Skeletal muscle satellite cell (primary cell): ENCODE measurements around the gene SYPL2.

Experiments used
- H3K27me3 ChIP-seq: 2 replicates; pipeline ENCODE4 v1.7.0; 2013; ENCODE audit warnings: low read length; ENCODE audit not compliant: control insufficient read depth, insufficient read depth
- H3K36me3 ChIP-seq: 2 replicates; pipeline ENCODE4 v1.7.0; 2013; ENCODE audit warnings: mild to moderate bottlenecking, control low read depth, low read length; ENCODE audit not compliant: insufficient read depth
- H3K4me1 ChIP-seq: 2 replicates; pipeline ENCODE4 v1.7.0; 2013; ENCODE audit warnings: low read length; ENCODE audit not compliant: control insufficient read depth, insufficient read depth
- H3K4me2 ChIP-seq: 2 replicates; pipeline ENCODE4 v1.7.0; 2013; ENCODE audit warnings: mild to moderate bottlenecking, low read length
- H3K4me3 ChIP-seq: 2 replicates; pipeline ENCODE4 v1.7.0; 2013; ENCODE audit warnings: low read length
- H3K9ac ChIP-seq: 2 replicates; pipeline ENCODE4 v1.7.0; 2013; ENCODE audit warnings: mild to moderate bottlenecking, low read depth, low read length, moderate library complexity
- H3K9me3 ChIP-seq: replicated peaks from 2 replicates; pipeline ENCODE4 v1.7.0; 2013; ENCODE audit warnings: mild to moderate bottlenecking, control low read depth, low read length

Gene SYPL2

DNA sequence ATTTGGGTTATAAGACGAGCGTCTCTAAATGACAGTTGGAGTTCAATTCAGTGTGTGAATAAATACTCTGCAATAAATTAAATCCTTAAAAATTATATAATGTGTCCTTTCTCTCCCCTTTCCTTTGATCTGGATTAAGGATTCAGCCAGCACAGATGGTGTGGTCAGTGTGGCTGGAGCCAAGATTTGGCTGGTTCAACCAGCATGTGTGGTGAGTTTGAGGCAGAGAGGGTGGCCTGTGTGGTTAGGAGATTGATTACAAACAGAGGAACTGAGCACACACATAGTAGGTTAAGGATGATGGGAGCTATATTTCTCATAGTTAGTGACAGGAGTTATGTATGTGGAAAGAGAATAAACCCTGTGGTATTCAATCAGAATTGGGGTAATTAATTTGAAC, 57.4 kb downstream of the SYPL2 start:
- Histone ChIP-seq H3K4me3 (no peak overlapping the region), H3K9me3 (no peaks in the 10 kb centered on the region), H3K4me2 (no peak overlapping the region), H3K27me3 (peaks cover 49% of the 10 kb centered on the region), H3K9ac (no peak overlapping the region), H3K4me1 (no peaks in the 10 kb centered on the region), H3K36me3 (no peaks in the 10 kb centered on the region)

DNA sequence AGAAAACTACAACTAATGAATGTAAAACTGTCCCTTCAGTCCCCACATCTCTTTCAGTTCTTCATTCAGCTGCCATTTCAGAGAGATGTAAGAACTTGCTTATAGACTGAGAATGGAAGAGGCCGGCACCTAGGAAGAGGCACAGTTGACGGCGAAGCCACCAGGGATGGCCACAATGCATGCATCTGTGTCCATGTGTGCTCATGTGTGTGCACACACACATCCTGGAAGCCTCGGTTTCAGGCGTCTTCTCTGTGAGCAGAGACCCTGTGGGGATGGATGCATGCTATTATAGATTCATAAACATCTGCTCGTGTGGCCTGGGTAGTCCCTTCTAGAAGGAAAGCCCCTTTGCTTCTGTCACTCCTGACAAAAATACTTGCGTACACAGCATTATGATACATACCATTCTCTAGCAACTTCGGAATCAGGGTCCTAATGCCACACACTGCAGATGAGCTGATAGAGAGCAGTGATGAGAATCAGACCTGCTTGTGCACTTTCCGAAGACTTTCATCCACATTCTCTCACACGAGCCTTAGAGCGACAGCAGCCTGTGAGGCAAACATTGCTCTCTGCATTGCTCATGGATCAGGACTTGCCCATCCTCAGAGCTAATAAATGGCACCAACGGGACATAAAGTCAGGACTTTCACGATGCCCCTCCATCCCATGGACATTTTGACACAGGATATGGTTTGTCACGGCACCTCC, 60.9 kb downstream of the SYPL2 start:
- H3K36me3 ChIP-seq, result no peaks in the 10 kb centered on the region
- peaks cover 27% of the 10 kb centered on the region for H3K27me3 ChIP-seq
- H3K9ac ChIP-seq, result no peak overlapping the region
- H3K4me1 ChIP-seq, result peaks cover 19% of the 10 kb centered on the region
- H3K4me2 ChIP-seq, result no peak overlapping the region
- no peak overlapping the region for H3K4me3 ChIP-seq
- no peaks in the 10 kb centered on the region for H3K9me3 ChIP-seq

DNA sequence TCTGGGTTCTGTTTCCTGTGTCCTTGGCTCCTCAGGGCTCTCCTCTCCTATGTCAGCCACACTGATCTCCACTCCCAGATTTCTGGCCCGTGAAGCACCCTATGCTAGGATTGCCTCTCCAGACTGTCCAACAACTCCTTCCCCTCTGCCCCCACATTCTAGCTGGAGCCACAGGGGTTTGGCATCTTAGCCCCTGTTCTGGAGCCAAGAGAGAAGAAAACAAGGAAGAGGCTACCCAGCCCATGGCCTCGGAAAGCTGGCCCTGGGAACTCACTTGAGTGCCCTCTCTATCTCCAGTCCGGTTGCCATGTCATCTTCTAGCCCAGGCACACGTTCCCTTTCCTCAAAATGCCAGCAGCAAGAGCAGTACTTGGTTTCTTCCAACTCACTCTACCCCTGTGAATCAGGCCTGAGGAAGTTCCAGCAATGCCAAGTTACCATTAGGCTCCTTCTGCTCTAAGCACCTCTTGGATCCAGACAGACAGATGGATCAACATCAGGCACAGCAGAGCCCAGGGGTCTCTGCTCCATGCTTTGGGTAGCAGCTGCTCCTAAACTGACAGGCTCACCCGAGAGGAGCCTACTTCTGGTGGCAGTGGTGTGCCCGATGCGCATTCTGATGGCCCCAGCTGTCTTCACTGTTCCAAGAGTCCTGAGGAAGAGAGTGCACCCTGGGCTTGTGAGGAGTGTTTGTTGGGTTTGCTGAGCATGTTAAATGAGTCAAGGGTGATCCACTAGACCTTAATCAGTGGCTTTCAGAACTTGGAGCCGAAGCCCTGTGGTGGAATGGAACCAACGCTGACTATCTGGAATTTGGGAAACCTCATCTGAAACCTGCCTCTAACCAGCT, 61.7 kb downstream of the SYPL2 start:
- Histone ChIP-seq H3K9ac (no peak overlapping the region), H3K27me3 (peaks cover 19% of the 10 kb centered on the region), H3K4me1 (peaks cover 25% of the 10 kb centered on the region), H3K4me2 (no peak overlapping the region), H3K4me3 (no peak overlapping the region), H3K9me3 (no peaks in the 10 kb centered on the region), H3K36me3 (no peaks in the 10 kb centered on the region)

DNA sequence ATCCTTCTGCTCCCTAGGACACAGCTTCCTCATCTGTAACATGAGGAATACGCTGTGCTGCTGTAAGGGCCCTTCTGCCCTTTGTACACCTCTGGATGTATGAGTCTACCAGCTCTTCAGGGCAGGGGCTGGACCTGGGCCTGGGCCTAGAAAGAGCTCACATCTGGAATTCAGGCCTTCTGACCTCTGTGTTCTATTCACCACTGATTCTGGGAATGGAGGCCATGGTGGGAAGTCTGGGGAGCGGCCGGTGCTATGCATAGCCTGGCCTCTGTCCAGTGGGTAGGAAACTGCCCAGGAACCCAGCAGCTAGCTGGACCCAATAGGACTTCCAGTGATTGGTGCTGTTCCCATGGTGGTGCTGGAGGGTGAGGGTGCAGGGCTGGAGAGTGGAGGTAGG, 62.4 kb downstream of the SYPL2 start:
- H3K4me2 ChIP-seq, result no peak overlapping the region

DNA sequence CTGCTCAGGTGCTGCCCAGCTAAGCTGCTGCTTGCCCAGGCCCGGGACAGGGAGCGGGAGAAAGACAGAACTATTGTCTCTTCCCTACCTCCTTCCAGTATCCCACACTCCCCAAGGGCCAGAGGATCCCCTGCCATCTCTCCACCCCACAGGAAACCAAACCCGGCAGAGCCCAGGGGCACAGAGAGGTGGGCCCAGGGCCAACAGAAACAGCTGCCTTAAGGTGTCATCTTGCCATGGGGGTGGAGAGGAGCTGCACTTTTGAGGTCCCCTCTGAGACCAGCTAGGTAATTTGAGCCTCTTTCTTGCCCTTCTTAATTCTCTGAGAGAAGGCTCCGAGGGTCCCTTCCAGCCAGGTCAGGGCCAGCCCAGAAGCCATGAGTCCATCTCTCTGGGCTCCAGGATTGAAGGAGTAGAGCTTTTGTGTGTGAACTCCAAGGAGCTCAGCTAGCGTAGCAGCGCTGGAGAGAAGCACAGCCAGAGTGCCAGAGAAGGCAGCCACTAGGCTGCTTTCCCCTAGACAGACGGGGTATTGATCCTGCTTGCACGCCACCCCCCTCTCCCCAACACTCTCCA, 63.6 kb downstream of the SYPL2 start:
- Histone ChIP-seq H3K9me3 (no peaks in the 10 kb centered on the region), H3K4me2 (peak overlapping the region; percentile 8), H3K9ac (no peak overlapping the region), H3K36me3 (no peaks in the 10 kb centered on the region), H3K4me1 (peaks cover 25% of the 10 kb centered on the region), H3K27me3 (peaks cover 18% of the 10 kb centered on the region), H3K4me3 (no peak overlapping the region)

More for the DNA sequence above, 62.4 kb downstream of the SYPL2 start:
- Histone ChIP-seq H3K9ac (no peak overlapping the region), H3K9me3 (no peaks in the 10 kb centered on the region), H3K36me3 (no peaks in the 10 kb centered on the region), H3K4me3 (no peak overlapping the region), H3K4me1 (peaks cover 25% of the 10 kb centered on the region), H3K27me3 (peaks cover 18% of the 10 kb centered on the region)

DNA sequence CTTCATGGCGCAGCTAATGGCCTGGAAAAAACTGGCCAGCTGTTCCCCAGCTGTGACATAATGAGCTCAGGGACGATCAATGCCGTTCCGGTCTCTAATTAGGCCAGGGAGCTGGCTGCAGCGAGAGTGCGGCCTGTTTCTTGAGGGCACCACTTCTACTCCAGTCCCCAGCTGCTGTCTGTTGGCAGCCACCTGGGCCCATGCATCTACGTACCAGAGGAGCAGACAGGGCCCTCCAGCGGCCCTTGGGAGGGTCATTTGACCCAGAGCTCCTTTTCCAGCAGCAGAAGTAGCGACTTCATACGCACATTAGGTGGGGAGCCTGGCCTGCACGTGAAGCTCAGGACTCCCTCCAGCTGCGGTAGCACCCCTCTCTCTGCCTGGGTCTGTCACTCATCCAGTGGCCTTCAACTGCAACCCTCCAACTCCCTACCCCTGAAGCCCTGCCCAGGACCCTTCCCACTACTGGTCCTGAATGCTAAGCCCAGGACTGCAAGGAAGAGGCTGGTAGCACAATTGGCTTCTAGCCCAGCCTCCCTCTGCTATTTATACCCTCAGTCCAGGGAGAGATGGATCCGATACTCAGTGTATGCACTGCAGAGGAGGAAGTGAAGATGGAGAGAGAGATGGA, 64.2 kb downstream of the SYPL2 start:
- Histone ChIP-seq H3K4me2 (no peak overlapping the region), H3K4me1 (peaks cover 25% of the 10 kb centered on the region), H3K27me3 (peaks cover 16% of the 10 kb centered on the region), H3K36me3 (no peaks in the 10 kb centered on the region), H3K9me3 (no peaks in the 10 kb centered on the region), H3K9ac (no peak overlapping the region), H3K4me3 (no peak overlapping the region)

DNA sequence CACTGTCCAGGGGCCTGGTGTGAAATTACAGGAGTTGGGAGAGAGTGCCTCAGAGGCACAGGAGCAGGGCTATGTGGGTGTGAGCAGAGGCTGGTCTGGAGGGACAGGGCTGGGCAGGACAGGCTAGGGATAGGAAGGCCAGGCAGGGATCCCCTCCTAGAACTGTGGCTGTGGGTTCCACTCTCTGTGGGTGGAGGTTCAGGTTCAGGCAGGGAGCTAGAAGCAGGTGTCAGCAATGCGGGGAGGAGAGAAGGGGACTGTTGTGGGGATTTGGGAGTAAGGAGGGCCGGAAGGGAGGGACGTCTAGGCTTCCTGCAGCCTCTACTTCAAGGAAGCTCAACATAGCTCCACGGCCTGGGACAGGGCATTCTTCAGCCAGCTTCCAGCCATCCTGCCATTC, 65.0 kb downstream of the SYPL2 start:
- Histone ChIP-seq H3K9ac (no peak overlapping the region), H3K4me3 (no peak overlapping the region), H3K36me3 (no peaks in the 10 kb centered on the region), H3K9me3 (no peaks in the 10 kb centered on the region), H3K27me3 (peaks cover 10% of the 10 kb centered on the region), H3K4me2 (peak overlapping the region; percentile 83), H3K4me1 (peaks cover 25% of the 10 kb centered on the region)
